Hepatocyte (in vitro differentiated cells): ENCODE data around the gene ZNF865. TPM values are rescaled to one million over a fixed set of nuclear protein-coding genes. Genes with fewer than 3 reads are reported as not detected.

ENCODE experiments used
- DNase-seq: peaks from one replicate; pipeline ENCODE4 v3.0.0-alpha.2; 2016; ENCODE audit warnings: low spot score
- H2AFZ ChIP-seq: fragments of 200-600 bp; sonication (generic); 2 replicates; pipeline ENCODE4 v1.6.0; 2016; ENCODE audit warnings: antibody characterized with exemption, mild to moderate bottlenecking
- H3K27ac ChIP-seq: fragments of 200-600 bp; sonication (generic); 2 replicates; pipeline ENCODE4 v1.5.1; 2016; ENCODE audit warnings: mild to moderate bottlenecking
- H3K27me3 ChIP-seq: fragments of 200-600 bp; sonication (generic); 2 replicates; pipeline ENCODE4 v1.6.1; 2016
- H3K36me3 ChIP-seq: fragments of 200-600 bp; sonication (generic); replicated peaks from 2 replicates; pipeline ENCODE4 v1.5.1; 2016; ENCODE audit warnings: low read depth; ENCODE audit not compliant: insufficient read depth
- H3K4me1 ChIP-seq: fragments of 200-600 bp; sonication (generic); 2 replicates; pipeline ENCODE4 v1.5.1; 2016; ENCODE audit warnings: mild to moderate bottlenecking, moderate library complexity; ENCODE audit not compliant: insufficient read depth
- H3K4me2 ChIP-seq: fragments of 200-600 bp; sonication (generic); 2 replicates; pipeline ENCODE4 v1.6.0; 2016
- H3K4me3 ChIP-seq: fragments of 200-600 bp; sonication (generic); 2 replicates; pipeline ENCODE4 v1.5.1; 2016; ENCODE audit warnings: mild to moderate bottlenecking
- H3K79me2 ChIP-seq: fragments of 200-600 bp; sonication (generic); 2 replicates; pipeline ENCODE4 v1.6.0; 2017; ENCODE audit warnings: mild to moderate bottlenecking
- H3K9me2 ChIP-seq: fragments of 200-600 bp; sonication (generic); replicated peaks from 2 replicates; pipeline ENCODE4 v1.6.0; 2017; ENCODE audit warnings: mild to moderate bottlenecking; ENCODE audit not compliant: insufficient read depth
- H3K9me3 ChIP-seq: fragments of 200-600 bp; sonication (generic); 2 replicates; pipeline ENCODE4 v1.5.1; 2016; ENCODE audit warnings: low read depth, mild to moderate bottlenecking
- H4K20me1 ChIP-seq: fragments of 200-600 bp; sonication (generic); 2 replicates; pipeline ENCODE4 v1.6.0; 2016; ENCODE audit warnings: mild to moderate bottlenecking; ENCODE audit not compliant: insufficient read depth, poor library complexity, severe bottlenecking
- CTCF ChIP-seq: fragments of 200-600 bp; sonication (generic); IDR thresholded peaks from 2 replicates; pipeline ENCODE4 v1.5.1; 2016; ENCODE audit warnings: antibody characterized with exemption, mild to moderate bottlenecking; ENCODE audit not compliant: poor library complexity
- EZH2 ChIP-seq: fragments of 200-600 bp; sonication (generic); IDR thresholded peaks from 2 replicates; pipeline ENCODE4 v1.6.1; 2016; ENCODE audit warnings: antibody characterized with exemption, mild to moderate bottlenecking, borderline replicate concordance
- EZH2phosphoT487 ChIP-seq: fragments of 200-600 bp; sonication (generic); IDR thresholded peaks from one replicate; pipeline ENCODE4 v1.6.1; 2018; ENCODE audit warnings: antibody characterized with exemption, mild to moderate bottlenecking, low read depth, moderate library complexity; ENCODE audit not compliant: unreplicated experiment, severe bottlenecking
- WGBS: methylation state at CpG from one replicate; pipeline ENCODE4 v1.1.6; 2016; ENCODE audit warnings: low lambda C conversion rate; ENCODE audit errors: missing lambda C conversion rate; 5-methylcytosine and 5-hydroxymethylcytosine counted together
- polyA plus RNA-seq: library from polyadenylated mRNA; unstranded; fragments of >200 nt; fragmentation: Nextera tagmentation; extraction: Ambion mirVana; gene quantifications from 2 replicates; pipeline ENCODE4 v1.2.1, GENCODE V29; 2016
- total RNA-seq: library from RNA; depleted of rRNA; stranded (reverse); fragments of >200 nt; gene quantifications from 2 replicates; pipeline ENCODE4 v1.2.3, GENCODE V29; 2014

The ZNF865 gene
- total and polyA plus RNA-seq, 2 experiments from 2014 or later, result 1.7 to 3.0 TPM

- Histone ChIP-seq H3K4me2 (no peak overlapping the region), H2AFZ (no peak overlapping the region), H3K79me2 (peaks cover 5% of the 10 kb centered on the region), H3K36me3 (no peaks in the 10 kb centered on the region), H3K27ac (no peak overlapping the region), H3K9me3 (no peaks in the 10 kb centered on the region), H3K27me3 (no peaks in the 10 kb centered on the region), H4K20me1 (no peaks in the 10 kb centered on the region), H3K9me2 (no peaks in the 10 kb centered on the region), H3K4me3 (no peak overlapping the region), H3K4me1 (peaks cover 6% of the 10 kb centered on the region)
- TF ChIP-seq CTCF (no peak), EZH2 (no peak), EZH2phosphoT487 (no peak)
- DNase-seq, result no peak
- 98% methylated on average over 3 of the region's 3 CpGs for WGBS
Observed at GRCh38 chr19:55596304-55596703, 9.1 kb upstream of the ZNF865 start.

- no peak overlapping the region for H3K27ac ChIP-seq
- DNase-seq, result no peak
- no peak overlapping the region for H3K4me2 ChIP-seq
- H3K4me1 ChIP-seq, result peaks cover 6% of the 10 kb centered on the region
- no peak overlapping the region for H2AFZ ChIP-seq
- H3K27me3 ChIP-seq, result no peaks in the 10 kb centered on the region
- peaks cover 5% of the 10 kb centered on the region for H3K79me2 ChIP-seq
- no peaks in the 10 kb centered on the region for H3K9me2 ChIP-seq
- H3K4me3 ChIP-seq, result no peak overlapping the region
- 98% methylated on average over 27 of the region's 30 CpGs for WGBS
- no peaks in the 10 kb centered on the region for H3K36me3 ChIP-seq
- no peaks in the 10 kb centered on the region for H3K9me3 ChIP-seq
- H4K20me1 ChIP-seq, result no peaks in the 10 kb centered on the region
- TF ChIP-seq EZH2 (no peak), CTCF (no peak), EZH2phosphoT487 (no peak)
Observed at GRCh38 chr19:55597501-55597921, 7.9 kb upstream of the ZNF865 start.

- TF ChIP-seq EZH2phosphoT487, result no peak
- no peak for TF ChIP-seq EZH2
- TF ChIP-seq CTCF, result no peak
- no peaks in the 10 kb centered on the region for H3K9me2 ChIP-seq
- H3K27ac ChIP-seq, result no peak overlapping the region
- peaks cover 5% of the 10 kb centered on the region for H3K79me2 ChIP-seq
- no peaks in the 10 kb centered on the region for H3K36me3 ChIP-seq
- no peak overlapping the region for H2AFZ ChIP-seq
- no peaks in the 10 kb centered on the region for H3K27me3 ChIP-seq
- WGBS, result 93% methylated on average over 9 of the region's 9 CpGs
- H3K4me2 ChIP-seq, result no peak overlapping the region
- DNase-seq, result no peak
- no peaks in the 10 kb centered on the region for H3K9me3 ChIP-seq
- H4K20me1 ChIP-seq, result no peaks in the 10 kb centered on the region
- no peak overlapping the region for H3K4me3 ChIP-seq
- peaks cover 6% of the 10 kb centered on the region for H3K4me1 ChIP-seq
Observed at GRCh38 chr19:55598034-55598433, 7.4 kb upstream of the ZNF865 start.
